ENCODE measurements around the gene TMCC1.

DNA sequence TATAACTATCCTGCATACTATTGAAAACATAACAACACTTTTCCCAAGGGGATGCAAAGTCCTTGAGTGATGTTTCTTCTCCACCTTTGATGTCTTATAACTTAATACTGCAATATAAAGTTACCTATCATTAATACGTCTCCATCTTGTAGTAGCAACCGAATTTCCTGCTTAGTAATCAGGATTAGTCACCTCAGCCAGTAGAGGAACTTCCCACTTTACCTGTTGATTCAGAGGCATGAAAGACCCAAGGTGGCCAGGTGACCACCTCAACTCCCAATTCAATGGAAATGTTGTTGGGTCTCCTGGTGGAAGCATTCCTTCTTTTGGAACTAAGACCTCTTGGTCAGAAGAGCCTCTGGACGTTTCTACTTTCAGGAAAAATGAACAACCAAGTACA is 3.5 kb upstream of the TMCC1 start:
- TF ChIP-seq, protein P1, sequence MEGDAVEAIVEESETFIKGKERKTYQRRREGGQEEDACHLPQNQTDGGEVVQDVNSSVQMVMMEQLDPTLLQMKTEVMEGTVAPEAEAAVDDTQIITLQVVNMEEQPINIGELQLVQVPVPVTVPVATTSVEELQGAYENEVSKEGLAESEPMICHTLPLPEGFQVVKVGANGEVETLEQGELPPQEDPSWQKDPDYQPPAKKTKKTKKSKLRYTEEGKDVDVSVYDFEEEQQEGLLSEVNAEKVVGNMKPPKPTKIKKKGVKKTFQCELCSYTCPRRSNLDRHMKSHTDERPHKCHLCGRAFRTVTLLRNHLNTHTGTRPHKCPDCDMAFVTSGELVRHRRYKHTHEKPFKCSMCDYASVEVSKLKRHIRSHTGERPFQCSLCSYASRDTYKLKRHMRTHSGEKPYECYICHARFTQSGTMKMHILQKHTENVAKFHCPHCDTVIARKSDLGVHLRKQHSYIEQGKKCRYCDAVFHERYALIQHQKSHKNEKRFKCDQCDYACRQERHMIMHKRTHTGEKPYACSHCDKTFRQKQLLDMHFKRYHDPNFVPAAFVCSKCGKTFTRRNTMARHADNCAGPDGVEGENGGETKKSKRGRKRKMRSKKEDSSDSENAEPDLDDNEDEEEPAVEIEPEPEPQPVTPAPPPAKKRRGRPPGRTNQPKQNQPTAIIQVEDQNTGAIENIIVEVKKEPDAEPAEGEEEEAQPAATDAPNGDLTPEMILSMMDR (IDR thresholded peaks at IDR 0.05), result no peak
- no peak for TF ChIP-seq POLR2A (IDR thresholded peaks at IDR 0.05)
